Peyer's patch (tissue), 4 donors: ENCODE data around the gene LSM10. TPM values are rescaled to one million over a fixed set of nuclear protein-coding genes. Genes with fewer than 3 reads are reported as not detected.

Experiments
- DNase-seq, 3 donors: peaks; one replicate each; pipeline ENCODE4 v3.0.0-alpha.2; 2017 to 2019
- H3K27ac ChIP-seq, 4 donors: fragments of 200-600 bp; sonication (generic); one replicate each; pipeline ENCODE4 v1.5.1; 2016 to 2019
- H3K27me3 ChIP-seq, 2 donors: fragments of 200-600 bp; sonication (generic); one replicate each; pipeline ENCODE4 v1.5.1; 2019
- H3K36me3 ChIP-seq, 3 donors: fragments of 200-600 bp; sonication (generic); one replicate each; pipeline ENCODE4 v1.5.1; 2016 to 2019
- H3K4me1 ChIP-seq, 4 donors: fragments of 200-600 bp; sonication (generic); one replicate each; pipeline ENCODE4 v1.5.1; 2016 to 2019
- H3K4me3 ChIP-seq, 4 donors: fragments of 200-600 bp; sonication (generic); 1 replicate in 3 of 4; 2 replicates in 1 of 4; pipeline ENCODE4 v1.5.1; 2016 to 2019; ENCODE audit warnings: mild to moderate bottlenecking in 1 of 4
- H3K9me3 ChIP-seq, 4 donors: fragments of 200-600 bp; sonication (generic); one replicate each; pipeline ENCODE4 v1.5.1; 2016 to 2019; ENCODE audit warnings: mild to moderate bottlenecking in 1 of 4
- POLR2A ChIP-seq, 2 donors: fragments of 450-650 bp; IDR thresholded peaks; one replicate each; pipeline ENCODE4 v1.5.1; 2017; ENCODE audit warnings: antibody characterized with exemption in 2 of 2, mild to moderate bottlenecking in 2 of 2, moderate library complexity in 2 of 2
- total RNA-seq, 4 donors: library from RNA; depleted of rRNA; stranded (reverse); fragments of >200 nt; gene quantifications; one replicate each; pipeline ENCODE4 v1.1.0, GENCODE V29; 2016
- TF ChIP-seq, protein P1 (sequence below), 6 experiments: fragments of 450-650 bp in 4 of 6; fragments of 200-600 bp in 2 of 6; sonication (generic) in 1 of 6; IDR thresholded peaks; one replicate each; pipeline ENCODE4 v1.5.1; 2017 to 2019; ENCODE audit warnings: antibody characterized with exemption in 6 of 6, mild to moderate bottlenecking in 3 of 6, moderate library complexity in 1 of 6

The LSM10 gene
- total RNA-seq, 4 donors from 2014 or later = 25.5 to 42.9 (median 31.2) TPM

DNA sequence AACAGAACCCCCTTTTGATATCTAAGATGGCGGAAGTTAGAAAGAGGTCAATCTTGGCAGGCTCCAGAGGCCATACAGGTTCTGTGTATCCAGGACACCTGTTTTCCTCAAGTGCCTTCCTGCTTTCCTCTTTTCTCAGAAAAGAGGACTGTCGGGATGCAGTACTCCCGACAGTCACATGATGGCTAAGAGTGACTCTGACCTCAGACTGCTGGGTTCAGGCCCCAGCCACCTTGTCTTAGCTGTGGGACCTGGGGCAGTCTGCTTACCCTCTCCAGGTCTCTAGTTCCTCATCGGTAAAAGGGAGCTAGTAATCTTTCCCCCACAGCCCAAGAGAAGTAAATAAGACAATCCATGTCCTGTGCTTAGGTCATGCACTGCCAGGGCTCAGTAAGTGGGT is 41.9 kb downstream of the LSM10 start:
- Histone ChIP-seq H3K4me3 (no peak overlapping the region), H3K27me3 (no peaks in the 10 kb centered on the region), H3K9me3 (no peaks in the 10 kb centered on the region), H3K27ac (no peak overlapping the region), H3K4me1 (peaks cover 0 to 17% (median 0%) of the 10 kb centered on the region in 4 donors), H3K36me3 (peaks cover 0 to 71% (median 0%) of the 10 kb centered on the region in 3 donors)
- TF ChIP-seq POLR2A (IDR thresholded peaks at IDR 0.05) = no peak
- TF ChIP-seq, protein P1, sequence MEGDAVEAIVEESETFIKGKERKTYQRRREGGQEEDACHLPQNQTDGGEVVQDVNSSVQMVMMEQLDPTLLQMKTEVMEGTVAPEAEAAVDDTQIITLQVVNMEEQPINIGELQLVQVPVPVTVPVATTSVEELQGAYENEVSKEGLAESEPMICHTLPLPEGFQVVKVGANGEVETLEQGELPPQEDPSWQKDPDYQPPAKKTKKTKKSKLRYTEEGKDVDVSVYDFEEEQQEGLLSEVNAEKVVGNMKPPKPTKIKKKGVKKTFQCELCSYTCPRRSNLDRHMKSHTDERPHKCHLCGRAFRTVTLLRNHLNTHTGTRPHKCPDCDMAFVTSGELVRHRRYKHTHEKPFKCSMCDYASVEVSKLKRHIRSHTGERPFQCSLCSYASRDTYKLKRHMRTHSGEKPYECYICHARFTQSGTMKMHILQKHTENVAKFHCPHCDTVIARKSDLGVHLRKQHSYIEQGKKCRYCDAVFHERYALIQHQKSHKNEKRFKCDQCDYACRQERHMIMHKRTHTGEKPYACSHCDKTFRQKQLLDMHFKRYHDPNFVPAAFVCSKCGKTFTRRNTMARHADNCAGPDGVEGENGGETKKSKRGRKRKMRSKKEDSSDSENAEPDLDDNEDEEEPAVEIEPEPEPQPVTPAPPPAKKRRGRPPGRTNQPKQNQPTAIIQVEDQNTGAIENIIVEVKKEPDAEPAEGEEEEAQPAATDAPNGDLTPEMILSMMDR (IDR thresholded peaks at IDR 0.05) = no peak
- DNase-seq = no peak

DNA sequence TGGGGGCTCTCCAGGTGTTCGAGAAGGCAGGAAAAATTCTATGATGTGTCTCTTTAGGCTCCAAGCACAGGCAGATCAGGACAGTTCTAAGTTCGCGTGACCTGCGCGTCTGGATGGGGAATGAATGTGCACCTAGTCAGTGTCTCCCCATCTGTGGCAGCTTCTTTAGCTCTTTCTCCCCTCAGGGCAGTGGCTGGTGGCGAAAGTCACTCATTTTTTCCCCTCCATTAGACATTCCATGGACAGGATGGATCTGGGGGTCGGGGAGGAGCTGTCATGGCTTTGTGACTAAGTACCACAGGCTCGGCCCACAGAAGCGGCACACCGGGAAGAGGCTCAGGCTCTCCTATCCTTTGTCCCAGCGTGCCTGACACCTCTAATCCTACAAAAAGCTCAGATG is 43.2 kb downstream of the LSM10 start:
- H3K4me3 ChIP-seq = no peak overlapping the region
- no peak overlapping the region for H3K27ac ChIP-seq
- peaks cover 0 to 17% (median 1%) of the 10 kb centered on the region in 4 donors for H3K4me1 ChIP-seq
- peaks cover 0 to 66% (median 0%) of the 10 kb centered on the region in 3 donors for H3K36me3 ChIP-seq
- no peaks in the 10 kb centered on the region for H3K9me3 ChIP-seq
- TF ChIP-seq, protein P1 (IDR thresholded peaks at IDR 0.05) = no peak
- TF ChIP-seq POLR2A (IDR thresholded peaks at IDR 0.05) = no peak
- H3K27me3 ChIP-seq = no peaks in the 10 kb centered on the region
- no peak for DNase-seq

DNA sequence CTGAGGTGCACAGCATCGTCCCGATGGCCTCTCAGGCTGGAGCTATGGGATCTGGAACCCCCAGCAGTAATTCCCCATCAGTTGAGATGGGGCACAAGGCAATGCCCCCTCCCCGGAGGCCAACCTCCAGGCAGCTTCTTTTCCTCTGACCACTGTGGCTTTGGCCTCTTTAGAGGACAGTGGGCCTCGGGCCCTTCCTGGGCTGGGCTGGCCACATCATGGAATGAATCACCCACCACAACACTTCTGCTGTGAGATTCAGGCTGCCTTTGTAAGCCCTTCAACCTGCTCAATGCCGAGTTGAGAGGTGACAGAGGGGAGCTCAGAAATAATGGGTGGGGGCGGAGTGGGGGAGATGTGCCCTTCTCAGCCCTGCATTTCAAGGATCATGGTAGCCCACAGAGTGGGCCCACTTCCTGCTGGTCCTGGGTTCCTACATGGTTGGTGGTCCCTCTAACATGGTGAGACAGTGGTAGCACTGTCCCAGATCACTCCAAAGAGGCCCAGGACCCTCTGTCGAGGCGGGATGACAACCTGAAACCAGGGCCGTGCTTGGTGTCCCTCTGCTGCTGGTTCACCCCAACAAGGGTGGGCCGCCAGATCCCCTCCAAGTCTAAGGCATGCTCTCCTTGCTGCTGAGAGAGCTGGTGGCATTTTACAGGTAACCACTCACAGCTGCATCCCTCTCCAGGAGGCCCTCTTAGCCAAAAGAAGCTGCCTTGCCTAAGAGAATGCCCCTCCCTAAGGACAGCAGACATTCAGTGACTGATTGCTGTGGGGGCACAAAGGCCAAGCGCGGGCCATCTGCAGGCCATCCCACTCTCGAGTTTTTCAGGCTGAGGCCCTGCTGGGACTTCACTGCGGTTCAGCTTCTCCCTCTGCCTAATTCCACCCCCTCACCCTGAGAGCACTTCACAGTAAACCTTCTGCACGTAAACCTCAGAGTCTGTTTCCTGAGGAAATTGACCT is 44.5 kb downstream of the LSM10 start:
- H3K4me1 ChIP-seq = peaks cover 0 to 17% (median 4%) of the 10 kb centered on the region in 4 donors
- peaks cover 0 to 64% (median 0%) of the 10 kb centered on the region in 3 donors for H3K36me3 ChIP-seq

DNA sequence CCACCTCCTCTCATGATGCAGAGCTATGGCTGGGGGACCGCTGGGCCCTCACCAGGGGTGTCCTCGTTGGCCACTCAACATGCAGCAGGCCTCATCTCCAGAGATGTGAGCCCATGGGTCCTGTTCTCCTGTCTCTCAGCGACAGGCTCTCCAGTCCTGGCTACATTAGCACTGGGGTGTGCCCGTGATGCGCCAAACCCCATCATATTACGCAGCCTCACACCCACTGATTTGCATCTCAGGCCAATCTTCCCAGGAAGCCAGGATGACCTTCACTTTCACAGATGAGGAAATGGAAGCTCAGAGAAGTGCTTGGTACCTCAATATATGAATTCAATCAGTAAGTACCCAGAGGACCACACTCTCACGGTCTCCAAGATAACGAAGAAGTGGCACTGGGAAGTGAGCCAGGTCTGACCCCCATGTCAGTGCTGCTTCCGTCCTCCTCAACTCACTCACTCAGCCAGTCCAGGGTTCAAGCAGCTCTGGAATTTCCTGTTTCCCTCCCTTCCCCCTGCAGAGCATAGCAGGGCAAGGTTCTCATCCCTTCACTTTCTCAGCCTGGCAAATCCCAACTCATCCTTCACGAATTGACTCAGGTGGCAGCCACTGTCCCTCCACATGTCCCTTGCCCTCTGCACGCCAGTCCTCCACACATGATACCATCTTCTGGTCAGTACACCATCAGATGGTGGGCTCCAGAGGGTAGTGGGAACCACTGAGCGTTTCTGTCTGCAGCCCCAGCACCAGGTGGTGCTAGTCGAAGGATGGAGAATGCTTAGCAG is 45.4 kb downstream of the LSM10 start:
- peaks cover 0 to 63% (median 0%) of the 10 kb centered on the region in 3 donors for H3K36me3 ChIP-seq
- H3K27me3 ChIP-seq = no peaks in the 10 kb centered on the region
- DNase-seq = no peak
- H3K4me3 ChIP-seq = no peak overlapping the region
- peaks cover 0 to 17% (median 4%) of the 10 kb centered on the region in 4 donors for H3K4me1 ChIP-seq
- H3K9me3 ChIP-seq = no peaks in the 10 kb centered on the region
- TF ChIP-seq POLR2A (IDR thresholded peaks at IDR 0.05) = no peak
- TF ChIP-seq, protein P1 (IDR thresholded peaks at IDR 0.05) = no peak
- peak overlapping the region in 2 of 4 donors; percentile 40 to 55 for H3K27ac ChIP-seq

More for the DNA sequence above, 44.5 kb downstream of the LSM10 start:
- H3K27me3 ChIP-seq = no peaks in the 10 kb centered on the region
- TF ChIP-seq POLR2A (IDR thresholded peaks at IDR 0.05) = no peak
- TF ChIP-seq, protein P1 (IDR thresholded peaks at IDR 0.05) = no peak
- H3K9me3 ChIP-seq = no peaks in the 10 kb centered on the region
- no peak for DNase-seq
- no peak overlapping the region for H3K4me3 ChIP-seq
- no peak overlapping the region for H3K27ac ChIP-seq

DNA sequence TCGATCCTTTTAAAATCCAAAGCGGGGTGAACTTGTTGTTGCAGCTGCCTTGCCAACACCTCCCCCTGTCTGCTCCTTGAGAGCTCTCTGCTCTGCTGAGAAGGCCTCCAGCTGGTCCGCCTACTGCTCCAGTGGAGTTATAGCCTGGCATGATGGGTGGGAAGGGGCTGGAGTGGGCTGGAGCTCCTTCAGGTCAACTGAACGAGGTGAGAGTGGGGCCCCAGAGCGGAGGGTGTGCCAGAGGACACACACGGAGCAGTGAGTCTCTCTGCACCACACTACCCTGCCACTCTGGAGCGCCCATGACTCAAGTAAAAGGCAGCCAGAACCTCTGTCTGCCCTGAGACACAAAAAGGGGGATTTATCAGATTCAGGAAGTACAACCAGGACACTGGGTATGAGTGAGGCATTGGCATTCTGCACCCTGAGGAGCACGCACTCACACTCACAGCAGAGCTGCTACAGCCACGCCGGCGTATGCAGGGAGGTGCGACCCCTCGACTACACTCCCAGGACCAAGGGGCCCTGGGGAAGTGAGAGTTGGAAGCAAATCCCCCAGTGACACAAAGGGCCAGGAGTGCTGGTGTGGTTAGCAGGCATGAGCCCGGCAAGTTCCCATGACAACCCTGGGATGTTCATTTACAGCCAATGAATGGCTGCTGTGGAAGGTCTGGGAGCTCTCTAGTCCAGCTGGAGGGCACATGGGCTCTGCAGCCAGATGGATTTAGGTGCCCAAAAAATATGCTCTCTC is 46.3 kb downstream of the LSM10 start:
- Histone ChIP-seq H3K27me3 (no peaks in the 10 kb centered on the region), H3K36me3 (peaks cover 0 to 64% (median 0%) of the 10 kb centered on the region in 3 donors), H3K4me1 (peaks cover 0 to 17% (median 4%) of the 10 kb centered on the region in 4 donors), H3K27ac (peak overlapping the region; percentile 40 to 55 (median 48)), H3K9me3 (no peaks in the 10 kb centered on the region), H3K4me3 (no peak overlapping the region)
- TF ChIP-seq POLR2A (IDR thresholded peaks at IDR 0.05) = no peak
- TF ChIP-seq, protein P1 (IDR thresholded peaks at IDR 0.05) = no peak
- DNase-seq = no peak
